K562 (cell line): ENCODE measurements around the gene EZH1. TPM values are rescaled to one million over a fixed set of nuclear protein-coding genes. Genes with fewer than 3 reads are reported as not detected.

Experiments
- FOXA3 ChIP-seq, 2 experiments: fragments of 450-650 bp in 1 of 2; sonication (generic) in 1 of 2; formaldehyde crosslinking; IDR thresholded peaks in 1 of 2; conservative IDR thresholded peaks in 1 of 2; 2 replicates each; pipeline versions ENCODE4 v1.4.0 to v1.8.0; 2020 to 2022; ENCODE audit warnings: mild to moderate bottlenecking in 2 of 2, missing genetic modification reagents in 1 of 2
- HMG20A ChIP-seq: fragments of 450-650 bp; formaldehyde crosslinking; conservative IDR thresholded peaks from 2 replicates; pipeline ENCODE4 v1.4.0; 2020; ENCODE audit warnings: mild to moderate bottlenecking, mixed read lengths
- HNRNPL ChIP-seq: fragments of 200-400 bp; formaldehyde crosslinking; IDR thresholded peaks from 2 replicates; pipeline ENCODE4 v1.6.1; 2017; ENCODE audit warnings: low read depth, mild to moderate bottlenecking, low read length
- KDM5B ChIP-seq: fragments of 200-600 bp; sonication (generic); IDR thresholded peaks from 2 replicates; pipeline ENCODE4 v1.6.1; 2012; ENCODE audit warnings: low read depth, mild to moderate bottlenecking, moderate library complexity, low read length, control low read depth, inconsistent platforms; ENCODE audit not compliant: insufficient replicate concordance
- MTA3 ChIP-seq: fragments of 450-650 bp; formaldehyde crosslinking; IDR thresholded peaks from 2 replicates; pipeline ENCODE4 v1.6.1; 2017; ENCODE audit warnings: mild to moderate bottlenecking, borderline replicate concordance
- NR2C2 ChIP-seq, 2 experiments: fragments of 200-800 bp in 1 of 2; sonication (Bioruptor generic) in 1 of 2; sonication (generic) in 1 of 2; formaldehyde crosslinking in 1 of 2; IDR thresholded peaks; 2 replicates each; pipeline versions ENCODE4 v1.6.1 to v1.8.0; 2016 to 2022; ENCODE audit warnings: mild to moderate bottlenecking in 1 of 2, missing compliant biosample characterization in 1 of 2, missing genetic modification characterization in 1 of 2, missing genetic modification reagents in 1 of 2
- PHF21A ChIP-seq: fragments of 450-650 bp; IDR thresholded peaks from 2 replicates; pipeline ENCODE4 v1.6.1; 2017; ENCODE audit warnings: low read depth, borderline replicate concordance
- SUPT5H ChIP-seq: fragments of 450-650 bp; IDR thresholded peaks from 2 replicates; pipeline ENCODE4 v1.6.1; 2016
- UBTF ChIP-seq, 2 experiments: IDR thresholded peaks; 2 replicates each; pipeline ENCODE4 v1.6.1; 2012; ENCODE audit warnings: improper control_type of control experiment in 2 of 2, low read depth in 2 of 2, low read length in 2 of 2, borderline replicate concordance in 1 of 2
- ZC3H8 ChIP-seq: fragments of 450-650 bp; IDR thresholded peaks from 2 replicates; pipeline ENCODE4 v1.6.1; 2017
- ZNF668 ChIP-seq: fragments of 250-450 bp; sonication (Bioruptor Pico); IDR thresholded peaks from 2 replicates; pipeline ENCODE4 v1.8.0; 2022; ENCODE audit warnings: mild to moderate bottlenecking, inconsistent platforms
- polyA plus RNA-seq, 8 experiments: library from polyadenylated mRNA; depleted of rRNA in 4 of 8; stranded (reverse) in 5 of 8; unstranded in 3 of 8; fragments of >200 nt; fragmentation: Nextera tagmentation in 2 of 8; fragmentation: Illumina TruSeq in 1 of 8; extraction: Ambion mirVana in 2 of 8; extraction: Trizol in 1 of 8; gene quantifications; 2 replicates each; pipeline versions ENCODE4 v1.2.1 to v1.2.3, GENCODE V29; 2011 to 2014; ENCODE audit warnings: inconsistent platforms in 1 of 8, missing spikeins in 1 of 8
- total RNA-seq, 7 experiments: library from RNA; depleted of rRNA in 6 of 7; stranded (reverse); fragments of >200 nt in 6 of 7; fragmentation: Illumina TruSeq in 2 of 7; extraction: Trizol in 2 of 7; gene quantifications; 2 replicates each; pipeline versions ENCODE4 v1.2.1 to v1.2.3, GENCODE V29; 2011 to 2021; ENCODE audit warnings: low replicate concordance in 1 of 7
- TF ChIP-seq, protein P1 (sequence below): fragments of 200-600 bp; sonication (generic); IDR thresholded peaks from one replicate; pipeline ENCODE4 v1.6.1; 2012; ENCODE audit warnings: mild to moderate bottlenecking, low read depth, low read length, inconsistent platforms

The EZH1 gene
- total and polyA plus RNA-seq, 9 of the 15 experiments (the other 6 are each of a cell fraction or from before 2014, with no cell fraction given), result 8.6 to 40.8 (median 22.9) TPM

DNA sequence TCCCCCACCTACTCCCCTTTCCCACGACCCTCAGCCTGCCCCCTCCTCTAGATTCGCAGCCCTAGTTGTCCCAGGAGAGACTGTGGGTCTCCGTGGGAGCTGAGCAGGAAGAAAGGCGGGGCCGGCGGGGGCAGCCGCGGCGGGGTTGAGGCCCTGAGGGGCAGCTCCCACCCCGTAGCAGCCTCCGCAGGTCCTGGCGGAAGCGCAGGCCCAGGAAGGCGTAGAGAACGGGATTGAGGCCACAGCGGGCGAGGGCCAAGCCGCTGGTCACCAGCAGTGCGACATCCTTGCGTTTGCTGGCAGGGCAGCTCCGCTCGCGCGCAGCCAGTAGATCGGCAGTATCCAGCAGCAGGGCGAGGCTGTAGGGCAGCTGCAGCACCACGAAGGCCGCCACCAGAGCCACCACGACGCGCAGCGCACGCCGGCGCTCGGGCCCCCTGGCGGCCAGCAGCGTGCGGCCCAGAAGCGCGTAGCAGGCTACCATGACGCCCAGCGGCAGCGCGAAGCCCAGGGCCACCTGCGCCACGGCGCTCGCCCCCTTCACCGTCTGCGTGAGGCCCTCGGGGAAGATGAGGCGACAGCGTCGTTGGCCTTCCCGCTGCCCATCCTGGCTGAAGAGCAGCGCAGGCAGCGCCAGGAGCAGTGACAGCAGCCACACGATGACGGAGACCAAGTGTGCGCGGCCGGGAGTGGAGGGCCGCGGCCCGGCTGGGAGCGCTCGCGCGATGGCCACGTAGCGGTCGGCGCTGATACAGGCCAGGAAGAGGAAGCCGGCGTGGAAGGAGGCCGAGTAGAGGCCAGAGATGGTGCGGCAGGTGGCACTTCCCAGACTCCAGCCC is 65.1 kb downstream of the EZH1 start (continued):
- no peak for TF ChIP-seq KDM5B
- 0 out of 2 replicates have a peak, but pooled peaks have one; percentile 20 for TF ChIP-seq HNRNPL
- no peak for TF ChIP-seq HMG20A
- TF ChIP-seq ZNF668 (CRISPR knock-in tag), result no peak
- TF ChIP-seq, protein P1, sequence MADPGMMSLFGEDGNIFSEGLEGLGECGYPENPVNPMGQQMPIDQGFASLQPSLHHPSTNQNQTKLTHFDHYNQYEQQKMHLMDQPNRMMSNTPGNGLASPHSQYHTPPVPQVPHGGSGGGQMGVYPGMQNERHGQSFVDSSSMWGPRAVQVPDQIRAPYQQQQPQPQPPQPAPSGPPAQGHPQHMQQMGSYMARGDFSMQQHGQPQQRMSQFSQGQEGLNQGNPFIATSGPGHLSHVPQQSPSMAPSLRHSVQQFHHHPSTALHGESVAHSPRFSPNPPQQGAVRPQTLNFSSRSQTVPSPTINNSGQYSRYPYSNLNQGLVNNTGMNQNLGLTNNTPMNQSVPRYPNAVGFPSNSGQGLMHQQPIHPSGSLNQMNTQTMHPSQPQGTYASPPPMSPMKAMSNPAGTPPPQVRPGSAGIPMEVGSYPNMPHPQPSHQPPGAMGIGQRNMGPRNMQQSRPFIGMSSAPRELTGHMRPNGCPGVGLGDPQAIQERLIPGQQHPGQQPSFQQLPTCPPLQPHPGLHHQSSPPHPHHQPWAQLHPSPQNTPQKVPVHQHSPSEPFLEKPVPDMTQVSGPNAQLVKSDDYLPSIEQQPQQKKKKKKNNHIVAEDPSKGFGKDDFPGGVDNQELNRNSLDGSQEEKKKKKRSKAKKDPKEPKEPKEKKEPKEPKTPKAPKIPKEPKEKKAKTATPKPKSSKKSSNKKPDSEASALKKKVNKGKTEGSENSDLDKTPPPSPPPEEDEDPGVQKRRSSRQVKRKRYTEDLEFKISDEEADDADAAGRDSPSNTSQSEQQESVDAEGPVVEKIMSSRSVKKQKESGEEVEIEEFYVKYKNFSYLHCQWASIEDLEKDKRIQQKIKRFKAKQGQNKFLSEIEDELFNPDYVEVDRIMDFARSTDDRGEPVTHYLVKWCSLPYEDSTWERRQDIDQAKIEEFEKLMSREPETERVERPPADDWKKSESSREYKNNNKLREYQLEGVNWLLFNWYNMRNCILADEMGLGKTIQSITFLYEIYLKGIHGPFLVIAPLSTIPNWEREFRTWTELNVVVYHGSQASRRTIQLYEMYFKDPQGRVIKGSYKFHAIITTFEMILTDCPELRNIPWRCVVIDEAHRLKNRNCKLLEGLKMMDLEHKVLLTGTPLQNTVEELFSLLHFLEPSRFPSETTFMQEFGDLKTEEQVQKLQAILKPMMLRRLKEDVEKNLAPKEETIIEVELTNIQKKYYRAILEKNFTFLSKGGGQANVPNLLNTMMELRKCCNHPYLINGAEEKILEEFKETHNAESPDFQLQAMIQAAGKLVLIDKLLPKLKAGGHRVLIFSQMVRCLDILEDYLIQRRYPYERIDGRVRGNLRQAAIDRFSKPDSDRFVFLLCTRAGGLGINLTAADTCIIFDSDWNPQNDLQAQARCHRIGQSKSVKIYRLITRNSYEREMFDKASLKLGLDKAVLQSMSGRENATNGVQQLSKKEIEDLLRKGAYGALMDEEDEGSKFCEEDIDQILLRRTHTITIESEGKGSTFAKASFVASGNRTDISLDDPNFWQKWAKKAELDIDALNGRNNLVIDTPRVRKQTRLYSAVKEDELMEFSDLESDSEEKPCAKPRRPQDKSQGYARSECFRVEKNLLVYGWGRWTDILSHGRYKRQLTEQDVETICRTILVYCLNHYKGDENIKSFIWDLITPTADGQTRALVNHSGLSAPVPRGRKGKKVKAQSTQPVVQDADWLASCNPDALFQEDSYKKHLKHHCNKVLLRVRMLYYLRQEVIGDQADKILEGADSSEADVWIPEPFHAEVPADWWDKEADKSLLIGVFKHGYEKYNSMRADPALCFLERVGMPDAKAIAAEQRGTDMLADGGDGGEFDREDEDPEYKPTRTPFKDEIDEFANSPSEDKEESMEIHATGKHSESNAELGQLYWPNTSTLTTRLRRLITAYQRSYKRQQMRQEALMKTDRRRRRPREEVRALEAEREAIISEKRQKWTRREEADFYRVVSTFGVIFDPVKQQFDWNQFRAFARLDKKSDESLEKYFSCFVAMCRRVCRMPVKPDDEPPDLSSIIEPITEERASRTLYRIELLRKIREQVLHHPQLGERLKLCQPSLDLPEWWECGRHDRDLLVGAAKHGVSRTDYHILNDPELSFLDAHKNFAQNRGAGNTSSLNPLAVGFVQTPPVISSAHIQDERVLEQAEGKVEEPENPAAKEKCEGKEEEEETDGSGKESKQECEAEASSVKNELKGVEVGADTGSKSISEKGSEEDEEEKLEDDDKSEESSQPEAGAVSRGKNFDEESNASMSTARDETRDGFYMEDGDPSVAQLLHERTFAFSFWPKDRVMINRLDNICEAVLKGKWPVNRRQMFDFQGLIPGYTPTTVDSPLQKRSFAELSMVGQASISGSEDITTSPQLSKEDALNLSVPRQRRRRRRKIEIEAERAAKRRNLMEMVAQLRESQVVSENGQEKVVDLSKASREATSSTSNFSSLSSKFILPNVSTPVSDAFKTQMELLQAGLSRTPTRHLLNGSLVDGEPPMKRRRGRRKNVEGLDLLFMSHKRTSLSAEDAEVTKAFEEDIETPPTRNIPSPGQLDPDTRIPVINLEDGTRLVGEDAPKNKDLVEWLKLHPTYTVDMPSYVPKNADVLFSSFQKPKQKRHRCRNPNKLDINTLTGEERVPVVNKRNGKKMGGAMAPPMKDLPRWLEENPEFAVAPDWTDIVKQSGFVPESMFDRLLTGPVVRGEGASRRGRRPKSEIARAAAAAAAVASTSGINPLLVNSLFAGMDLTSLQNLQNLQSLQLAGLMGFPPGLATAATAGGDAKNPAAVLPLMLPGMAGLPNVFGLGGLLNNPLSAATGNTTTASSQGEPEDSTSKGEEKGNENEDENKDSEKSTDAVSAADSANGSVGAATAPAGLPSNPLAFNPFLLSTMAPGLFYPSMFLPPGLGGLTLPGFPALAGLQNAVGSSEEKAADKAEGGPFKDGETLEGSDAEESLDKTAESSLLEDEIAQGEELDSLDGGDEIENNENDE, result no peak
- peak; percentile 77; the same call in 1 of the 2 replicates for TF ChIP-seq NR2C2 (CRISPR knock-in tag; IDR thresholded peaks at IDR 0.05)
- TF ChIP-seq NR2C2 (tag; IDR thresholded peaks at IDR 0.05), result 0 out of 2 replicates have a peak, but pooled peaks have one; percentile 25
- no peak for TF ChIP-seq PHF21A
- peak; percentile 69; the same call in 1 of the 2 replicates for TF ChIP-seq MTA3
- TF ChIP-seq SUPT5H, result no peak
- peak; percentile 53 to 87; a peak in 3 of 4 replicates for TF ChIP-seq UBTF (IDR thresholded peaks at IDR 0.05; ENCODE audit: borderline replicate concordance in 1 of 2, low read depth in 2 of 2, low read length in 2 of 2)
- no peak for TF ChIP-seq ZC3H8
- peak in 1 of 2 experiments; percentile 65; a peak in 2 of 4 replicates for TF ChIP-seq FOXA3 (CRISPR knock-in tag; conservative IDR thresholded peaks at IDR 0.05 in 1 of 2, IDR thresholded peaks at IDR 0.05 in 1 of 2)
